HL-60 (cell line): ENCODE results near the gene CAMTA1.

ENCODE experiments used
- DNase-seq, 2 experiments: peaks; one replicate each; pipeline ENCODE4 v3.0.0-alpha.2; 2010 to 2020; ENCODE audit warnings: low read depth in 1 of 2, low spot score in 1 of 2
- H3K27ac ChIP-seq: fragments of 250-450 bp; sonication (Bioruptor Pico); replicated peaks from 2 replicates; pipeline ENCODE4 v1.5.1; 2020; ENCODE audit warnings: mild to moderate bottlenecking, moderate library complexity
- H3K27me3 ChIP-seq: fragments of 250-450 bp; sonication (Bioruptor Pico); 2 replicates; pipeline ENCODE4 v1.5.1; 2021; ENCODE audit warnings: mild to moderate bottlenecking, moderate library complexity; ENCODE audit not compliant: insufficient read depth, poor library complexity, severe bottlenecking
- H3K4me3 ChIP-seq: replicated peaks from 2 replicates; pipeline ENCODE4 v1.5.1; 2011; ENCODE audit warnings: mild to moderate bottlenecking, control low read depth, low read length; ENCODE audit not compliant: insufficient read depth
- GABPA ChIP-seq: IDR thresholded peaks from 2 replicates; pipeline ENCODE4 v1.6.1; 2012; ENCODE audit warnings: low read depth
- POLR2AphosphoS5 ChIP-seq: IDR thresholded peaks from 2 replicates; pipeline ENCODE4 v1.6.1; 2012; ENCODE audit warnings: low read depth
- SPI1 ChIP-seq: IDR thresholded peaks from 2 replicates; pipeline ENCODE4 v1.6.1; 2012; ENCODE audit warnings: low read depth, mild to moderate bottlenecking, borderline replicate concordance
- TF ChIP-seq, protein P1 (sequence below): IDR thresholded peaks from one replicate; pipeline ENCODE4 v1.5.1; 2011; ENCODE audit warnings: low read length, control low read depth, inconsistent platforms; ENCODE audit not compliant: insufficient read depth
- TF ChIP-seq, protein P2 (sequence below): IDR thresholded peaks from 2 replicates; pipeline ENCODE4 v1.6.1; 2012; ENCODE audit warnings: low read depth; ENCODE audit not compliant: insufficient replicate concordance

The CAMTA1 gene

DNA sequence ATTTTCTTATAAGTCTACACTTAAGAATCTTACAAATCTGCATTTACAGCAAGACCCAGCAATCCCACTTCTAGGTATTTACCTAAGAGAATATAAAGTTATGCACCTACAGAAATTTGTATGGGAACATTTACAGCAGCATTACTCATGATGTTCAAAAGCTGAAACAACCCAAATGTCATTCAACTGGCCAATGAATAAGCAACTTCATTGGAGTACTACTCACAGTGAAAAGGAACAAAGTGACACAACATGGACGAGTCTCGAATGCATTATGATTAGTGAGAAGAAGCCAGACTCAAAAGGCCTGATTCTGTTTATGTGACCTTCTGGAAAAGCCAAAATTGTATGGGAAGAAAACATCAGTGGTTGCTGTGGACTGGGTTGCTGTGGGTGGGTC lies 116.9 kb downstream of the CAMTA1 start:
- TF ChIP-seq, protein P1, sequence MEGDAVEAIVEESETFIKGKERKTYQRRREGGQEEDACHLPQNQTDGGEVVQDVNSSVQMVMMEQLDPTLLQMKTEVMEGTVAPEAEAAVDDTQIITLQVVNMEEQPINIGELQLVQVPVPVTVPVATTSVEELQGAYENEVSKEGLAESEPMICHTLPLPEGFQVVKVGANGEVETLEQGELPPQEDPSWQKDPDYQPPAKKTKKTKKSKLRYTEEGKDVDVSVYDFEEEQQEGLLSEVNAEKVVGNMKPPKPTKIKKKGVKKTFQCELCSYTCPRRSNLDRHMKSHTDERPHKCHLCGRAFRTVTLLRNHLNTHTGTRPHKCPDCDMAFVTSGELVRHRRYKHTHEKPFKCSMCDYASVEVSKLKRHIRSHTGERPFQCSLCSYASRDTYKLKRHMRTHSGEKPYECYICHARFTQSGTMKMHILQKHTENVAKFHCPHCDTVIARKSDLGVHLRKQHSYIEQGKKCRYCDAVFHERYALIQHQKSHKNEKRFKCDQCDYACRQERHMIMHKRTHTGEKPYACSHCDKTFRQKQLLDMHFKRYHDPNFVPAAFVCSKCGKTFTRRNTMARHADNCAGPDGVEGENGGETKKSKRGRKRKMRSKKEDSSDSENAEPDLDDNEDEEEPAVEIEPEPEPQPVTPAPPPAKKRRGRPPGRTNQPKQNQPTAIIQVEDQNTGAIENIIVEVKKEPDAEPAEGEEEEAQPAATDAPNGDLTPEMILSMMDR, result no peak
- TF ChIP-seq GABPA, result no peak
- TF ChIP-seq SPI1, result no peak
- TF ChIP-seq, protein P2, sequence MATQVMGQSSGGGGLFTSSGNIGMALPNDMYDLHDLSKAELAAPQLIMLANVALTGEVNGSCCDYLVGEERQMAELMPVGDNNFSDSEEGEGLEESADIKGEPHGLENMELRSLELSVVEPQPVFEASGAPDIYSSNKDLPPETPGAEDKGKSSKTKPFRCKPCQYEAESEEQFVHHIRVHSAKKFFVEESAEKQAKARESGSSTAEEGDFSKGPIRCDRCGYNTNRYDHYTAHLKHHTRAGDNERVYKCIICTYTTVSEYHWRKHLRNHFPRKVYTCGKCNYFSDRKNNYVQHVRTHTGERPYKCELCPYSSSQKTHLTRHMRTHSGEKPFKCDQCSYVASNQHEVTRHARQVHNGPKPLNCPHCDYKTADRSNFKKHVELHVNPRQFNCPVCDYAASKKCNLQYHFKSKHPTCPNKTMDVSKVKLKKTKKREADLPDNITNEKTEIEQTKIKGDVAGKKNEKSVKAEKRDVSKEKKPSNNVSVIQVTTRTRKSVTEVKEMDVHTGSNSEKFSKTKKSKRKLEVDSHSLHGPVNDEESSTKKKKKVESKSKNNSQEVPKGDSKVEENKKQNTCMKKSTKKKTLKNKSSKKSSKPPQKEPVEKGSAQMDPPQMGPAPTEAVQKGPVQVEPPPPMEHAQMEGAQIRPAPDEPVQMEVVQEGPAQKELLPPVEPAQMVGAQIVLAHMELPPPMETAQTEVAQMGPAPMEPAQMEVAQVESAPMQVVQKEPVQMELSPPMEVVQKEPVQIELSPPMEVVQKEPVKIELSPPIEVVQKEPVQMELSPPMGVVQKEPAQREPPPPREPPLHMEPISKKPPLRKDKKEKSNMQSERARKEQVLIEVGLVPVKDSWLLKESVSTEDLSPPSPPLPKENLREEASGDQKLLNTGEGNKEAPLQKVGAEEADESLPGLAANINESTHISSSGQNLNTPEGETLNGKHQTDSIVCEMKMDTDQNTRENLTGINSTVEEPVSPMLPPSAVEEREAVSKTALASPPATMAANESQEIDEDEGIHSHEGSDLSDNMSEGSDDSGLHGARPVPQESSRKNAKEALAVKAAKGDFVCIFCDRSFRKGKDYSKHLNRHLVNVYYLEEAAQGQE, result no peak
- no peak for TF ChIP-seq POLR2AphosphoS5
- Histone ChIP-seq H3K27me3 (no peaks in the 10 kb centered on the region), H3K27ac (no peak overlapping the region)

DNA sequence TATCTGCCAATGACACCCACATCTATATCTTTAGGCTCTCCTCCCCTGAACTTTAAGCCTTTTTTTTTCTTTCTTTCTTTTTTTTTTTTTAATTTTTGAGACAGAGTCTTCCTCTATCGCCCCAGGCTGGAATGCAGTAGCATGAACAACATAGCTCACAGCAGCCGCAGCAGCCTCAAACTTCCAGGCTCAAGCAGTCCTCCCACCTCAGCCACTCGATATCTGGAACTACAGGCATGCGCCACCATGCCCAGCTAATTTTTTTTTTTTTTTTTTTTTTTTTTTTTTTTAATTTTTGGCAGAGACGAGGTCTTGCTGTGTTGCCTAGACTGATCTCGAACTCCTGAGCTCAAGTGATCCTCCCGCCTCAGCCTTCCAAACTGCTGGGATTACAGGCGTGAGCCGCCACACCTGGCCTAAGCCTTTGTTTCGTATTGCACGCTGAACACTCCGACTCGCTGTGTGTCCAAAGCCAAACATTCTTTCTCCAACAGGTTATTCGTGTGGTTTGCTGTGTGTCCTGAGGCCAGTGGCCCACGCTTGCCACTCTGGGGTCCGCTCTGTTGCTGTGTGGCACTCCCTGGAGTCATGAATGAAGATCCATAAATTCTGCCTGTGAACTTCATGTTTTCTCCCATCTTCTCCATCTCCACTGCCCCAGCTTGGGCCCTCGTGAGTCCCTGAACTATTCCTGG lies 119.4 kb downstream of the CAMTA1 start:
- no peak for DNase-seq
- TF ChIP-seq, protein P1, result no peak
- no peak for TF ChIP-seq POLR2AphosphoS5
- TF ChIP-seq, protein P2, result no peak
- TF ChIP-seq GABPA, result no peak
- TF ChIP-seq SPI1, result no peak
- Histone ChIP-seq H3K4me3 (no peak overlapping the region), H3K27me3 (no peaks in the 10 kb centered on the region), H3K27ac (no peak overlapping the region)

More for the DNA sequence above, 116.9 kb downstream of the CAMTA1 start:
- DNase-seq, result no peak
- no peak overlapping the region for H3K4me3 ChIP-seq

DNA sequence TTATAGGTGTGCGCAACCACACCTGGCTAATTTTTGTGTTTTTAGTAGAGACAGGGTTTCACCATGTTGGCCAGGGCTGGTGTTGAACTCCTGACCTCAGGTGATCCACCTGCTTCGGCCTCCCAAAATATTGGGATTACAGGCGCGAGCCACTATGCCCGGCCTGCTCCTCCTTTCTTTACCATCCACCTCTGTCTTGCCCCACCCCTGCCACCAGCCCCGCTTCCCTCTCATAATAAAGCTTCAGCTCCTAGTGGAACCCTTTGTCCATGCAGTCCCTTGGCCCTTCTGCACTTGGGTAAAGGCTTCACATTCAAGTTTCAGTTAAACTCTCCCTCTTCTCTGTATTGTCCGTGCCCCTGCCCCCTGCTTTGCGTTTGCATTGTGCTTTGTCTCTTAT lies 120.1 kb downstream of the CAMTA1 start:
- no peak overlapping the region for H3K27ac ChIP-seq
- DNase-seq, result no peak
- no peaks in the 10 kb centered on the region for H3K27me3 ChIP-seq
- no peak for TF ChIP-seq SPI1
- no peak for TF ChIP-seq GABPA
- TF ChIP-seq, protein P2, result no peak
- TF ChIP-seq, protein P1, result no peak
- TF ChIP-seq POLR2AphosphoS5, result no peak
- H3K4me3 ChIP-seq, result no peak overlapping the region
